ENCODE measurements around the gene CPNE7.
A peak's percentile ranks its signal among the peaks of the same experiment; 100 is the strongest.

Gene CPNE7

GRCh38 chr16:89576153-89577054, 846 bp downstream of the CPNE7 start:
- H3K79me2 ChIP-seq (ENCODE audit: insufficient read depth, low read depth), result peaks cover 16% of the 10 kb centered on the region; the same call in 1 of the 2 replicates
- H3K9ac ChIP-seq, result peak overlapping the region; percentile 73
- H3K36me3 ChIP-seq (ENCODE audit: insufficient read depth), result no peaks in the 10 kb centered on the region
- no peaks in the 10 kb centered on the region for H4K20me1 ChIP-seq (ENCODE audit: insufficient read depth)
- TF ChIP-seq CTCF (conservative IDR thresholded peaks at IDR 0.05; ENCODE audit: low read depth, low read length), result no peak
- H3K4me3 ChIP-seq (IDR thresholded peaks at IDR 0.05; ENCODE audit: insufficient read depth, low read depth, low read length), result no peak overlapping the region
- peaks cover 7% of the 10 kb centered on the region for H3K4me1 ChIP-seq (ENCODE audit: low read depth, poor library complexity, severe bottlenecking)
- H3K27me3 ChIP-seq (ENCODE audit: insufficient read depth, low read depth), result no peaks in the 10 kb centered on the region
- peak overlapping the region; percentile 42; the same call in 1 of the 2 replicates for H3K4me2 ChIP-seq
- H3K27ac ChIP-seq, result peak overlapping the region; percentile 26; the same call in 1 of the 2 replicates
- H2AFZ ChIP-seq (ENCODE audit: low read depth), result peak overlapping the region; percentile 26; the same call in 1 of the 2 replicates

- H3K4me1 ChIP-seq (ENCODE audit: low read depth, poor library complexity, severe bottlenecking), result peaks cover 7% of the 10 kb centered on the region
- H3K36me3 ChIP-seq (ENCODE audit: insufficient read depth), result no peaks in the 10 kb centered on the region
- peaks cover 16% of the 10 kb centered on the region; the same call in 1 of the 2 replicates for H3K79me2 ChIP-seq (ENCODE audit: insufficient read depth, low read depth)
- no peak overlapping the region for H2AFZ ChIP-seq (ENCODE audit: low read depth)
- no peak overlapping the region for H3K4me3 ChIP-seq (IDR thresholded peaks at IDR 0.05; ENCODE audit: insufficient read depth, low read depth, low read length)
- TF ChIP-seq CTCF (conservative IDR thresholded peaks at IDR 0.05; ENCODE audit: low read depth, low read length), result no peak
- no peak overlapping the region for H3K9ac ChIP-seq
- H3K27ac ChIP-seq, result no peak overlapping the region
- no peak overlapping the region; the same call in 1 of the 2 replicates for H3K4me2 ChIP-seq
- no peaks in the 10 kb centered on the region for H3K27me3 ChIP-seq (ENCODE audit: insufficient read depth, low read depth)
- H4K20me1 ChIP-seq (ENCODE audit: insufficient read depth), result no peaks in the 10 kb centered on the region
These were observed 1.6 kb downstream of the CPNE7 start for GRCh38 chr16:89577055-89577759.

- TF ChIP-seq CTCF (conservative IDR thresholded peaks at IDR 0.05; ENCODE audit: low read depth, low read length), result no peak
- Histone ChIP-seq H3K27ac (no peak overlapping the region), H3K27me3 (ENCODE audit: insufficient read depth, low read depth) (no peaks in the 10 kb centered on the region)
These were observed 3.8 kb downstream of the CPNE7 start for GRCh38 chr16:89579351-89579750.

GRCh38 chr16:89581045-89581695, 5.6 kb downstream of the CPNE7 start:
- H3K4me3 ChIP-seq (IDR thresholded peaks at IDR 0.05; ENCODE audit: insufficient read depth, low read depth, low read length), result no peak overlapping the region
- H3K4me2 ChIP-seq, result no peak overlapping the region
- no peaks in the 10 kb centered on the region for H3K36me3 ChIP-seq (ENCODE audit: insufficient read depth)
- H3K79me2 ChIP-seq (ENCODE audit: insufficient read depth, low read depth), result peaks cover 13% of the 10 kb centered on the region; the same call in 1 of the 2 replicates
- H2AFZ ChIP-seq (ENCODE audit: low read depth), result no peak overlapping the region
- no peak for TF ChIP-seq CTCF (conservative IDR thresholded peaks at IDR 0.05; ENCODE audit: low read depth, low read length)
- H3K9ac ChIP-seq, result no peak overlapping the region
- H3K27me3 ChIP-seq (ENCODE audit: insufficient read depth, low read depth), result no peaks in the 10 kb centered on the region
- no peaks in the 10 kb centered on the region for H3K4me1 ChIP-seq (ENCODE audit: low read depth, poor library complexity, severe bottlenecking)
- no peak overlapping the region for H3K27ac ChIP-seq
- H4K20me1 ChIP-seq (ENCODE audit: insufficient read depth), result no peaks in the 10 kb centered on the region

More at GRCh38 chr16:89579351-89579750, 3.8 kb downstream of the CPNE7 start:
- no peak overlapping the region for H3K4me2 ChIP-seq
- H3K4me3 ChIP-seq (IDR thresholded peaks at IDR 0.05; ENCODE audit: insufficient read depth, low read depth, low read length), result no peak overlapping the region
- no peaks in the 10 kb centered on the region for H4K20me1 ChIP-seq (ENCODE audit: insufficient read depth)
- H3K36me3 ChIP-seq (ENCODE audit: insufficient read depth), result no peaks in the 10 kb centered on the region
- no peak overlapping the region for H3K9ac ChIP-seq
- H2AFZ ChIP-seq (ENCODE audit: low read depth), result no peak overlapping the region
- H3K4me1 ChIP-seq (ENCODE audit: low read depth, poor library complexity, severe bottlenecking), result peaks cover 2% of the 10 kb centered on the region
- peaks cover 16% of the 10 kb centered on the region; the same call in 1 of the 2 replicates for H3K79me2 ChIP-seq (ENCODE audit: insufficient read depth, low read depth)
